ENCODE measurements around the gene FAM83B.
"Not testable (repeated sequence)": the region's sequence is repeated elsewhere in the genome, so short reads cannot be mapped to it uniquely, and the experiment has no call there.

FAM83B gene

GRCh38 chr6:54876871-54877270, 30.3 kb downstream of the FAM83B start:
- H3K27ac ChIP-seq = no peak overlapping the region
- no peaks in the 10 kb centered on the region for H3K4me1 ChIP-seq
- H3K9ac ChIP-seq = no peak overlapping the region
- no peaks in the 10 kb centered on the region for H3K9me3 ChIP-seq
- no peak for TF ChIP-seq Cebpa-rat (IDR thresholded peaks at IDR 0.05)
- H4K20me1 ChIP-seq = no peaks in the 10 kb centered on the region
- no peaks in the 10 kb centered on the region for H3K36me3 ChIP-seq
- H3K27me3 ChIP-seq = no peaks in the 10 kb centered on the region
- no peak overlapping the region for H3K4me2 ChIP-seq
- no peak overlapping the region for H3K4me3 ChIP-seq

DNA sequence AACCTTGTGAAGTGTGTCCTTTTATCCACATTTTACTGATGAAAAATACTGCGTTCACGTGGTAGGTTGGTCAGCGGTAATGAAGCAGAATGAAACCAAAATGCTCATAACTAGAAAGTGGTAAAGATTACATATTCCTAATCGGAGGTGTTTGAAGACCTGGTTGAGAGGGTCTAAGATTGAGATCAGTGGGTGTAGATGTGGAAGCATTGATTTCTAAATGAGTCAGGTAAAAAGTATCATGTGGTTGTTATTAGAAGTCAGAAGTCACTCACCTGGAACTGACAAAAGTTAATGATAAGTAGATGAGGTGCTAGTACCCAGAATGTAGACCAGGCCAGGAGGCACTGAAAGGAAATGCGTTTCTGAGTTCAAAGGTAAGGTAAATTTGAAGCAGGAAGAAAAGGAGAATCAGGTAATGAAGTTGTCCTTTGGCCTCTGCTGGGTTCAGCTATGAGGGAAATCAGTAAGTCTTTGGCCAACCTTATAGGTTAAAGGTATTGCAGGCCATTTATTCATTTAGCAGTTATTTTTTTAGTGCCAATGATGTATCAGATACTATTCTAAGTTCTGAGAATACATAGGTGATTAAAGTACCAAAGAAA, 31.2 kb downstream of the FAM83B start:
- no peak overlapping the region for H3K9ac ChIP-seq

GRCh38 chr6:54878718-54879117, 32.1 kb downstream of the FAM83B start:
- no peaks in the 10 kb centered on the region for H3K4me1 ChIP-seq
- TF ChIP-seq Cebpa-rat (IDR thresholded peaks at IDR 0.05) = no peak

More for the DNA sequence above, 31.2 kb downstream of the FAM83B start:
- Histone ChIP-seq H3K9me3 (no peaks in the 10 kb centered on the region), H3K27ac (no peak overlapping the region), H4K20me1 (no peaks in the 10 kb centered on the region), H3K27me3 (no peaks in the 10 kb centered on the region), H3K4me3 (no peak overlapping the region), H3K4me2 (no peak overlapping the region), H3K36me3 (no peaks in the 10 kb centered on the region), H3K4me1 (no peaks in the 10 kb centered on the region)
- TF ChIP-seq Cebpa-rat (IDR thresholded peaks at IDR 0.05) = no peak

DNA sequence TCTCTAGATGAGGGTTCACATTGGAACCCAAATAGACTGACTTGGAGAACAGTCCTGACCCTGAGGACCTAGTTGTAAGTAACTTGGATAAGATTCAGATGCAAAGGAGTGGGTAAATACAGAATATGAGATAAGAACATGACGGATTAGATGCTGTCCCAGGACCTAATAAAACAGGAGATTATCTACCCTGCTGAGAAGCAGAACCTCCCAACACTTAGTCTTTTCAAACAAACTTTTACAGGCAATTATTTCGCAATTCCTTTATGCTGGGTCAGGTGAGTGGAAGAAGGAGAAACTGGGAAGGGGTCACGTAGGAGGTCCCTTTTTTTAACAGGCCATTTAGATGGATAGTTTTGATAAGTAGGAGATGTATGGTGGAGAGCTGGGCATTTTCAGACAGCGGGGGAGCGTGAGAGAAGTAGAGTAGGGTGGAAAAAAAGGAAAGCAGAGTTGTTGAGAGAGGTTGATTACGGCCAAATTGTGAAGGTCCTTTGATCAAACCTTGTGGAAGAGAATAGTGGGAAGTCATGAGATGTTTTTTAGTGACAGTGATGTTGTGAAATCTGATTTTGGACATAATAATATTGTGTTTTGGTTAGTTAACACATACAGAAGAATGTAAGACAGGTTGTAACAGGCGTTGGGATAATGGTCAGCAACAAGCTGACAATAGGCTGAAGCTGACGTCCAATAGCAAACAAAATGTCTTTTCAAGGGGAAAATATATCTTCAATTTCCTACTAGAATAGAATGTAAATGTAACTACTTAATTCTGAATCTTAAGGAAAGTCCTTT, 32.8 kb downstream of the FAM83B start:
- Histone ChIP-seq H3K9me3 (no peaks in the 10 kb centered on the region), H3K4me3 (no peak overlapping the region), H3K4me1 (no peaks in the 10 kb centered on the region), H3K36me3 (no peaks in the 10 kb centered on the region), H3K9ac (no peak overlapping the region), H4K20me1 (no peaks in the 10 kb centered on the region), H3K4me2 (no peak overlapping the region), H3K27ac (no peak overlapping the region), H3K27me3 (no peaks in the 10 kb centered on the region)
- TF ChIP-seq Cebpa-rat (IDR thresholded peaks at IDR 0.05) = peak; percentile 67

More at GRCh38 chr6:54878718-54879117, 32.1 kb downstream of the FAM83B start:
- H3K4me3 ChIP-seq = no peak overlapping the region
- no peaks in the 10 kb centered on the region for H3K27me3 ChIP-seq
- H3K36me3 ChIP-seq = no peaks in the 10 kb centered on the region
- no peak overlapping the region for H3K4me2 ChIP-seq
- H3K9me3 ChIP-seq = no peaks in the 10 kb centered on the region
- H3K27ac ChIP-seq = no peak overlapping the region
- H4K20me1 ChIP-seq = no peaks in the 10 kb centered on the region
- H3K9ac ChIP-seq = no peak overlapping the region

DNA sequence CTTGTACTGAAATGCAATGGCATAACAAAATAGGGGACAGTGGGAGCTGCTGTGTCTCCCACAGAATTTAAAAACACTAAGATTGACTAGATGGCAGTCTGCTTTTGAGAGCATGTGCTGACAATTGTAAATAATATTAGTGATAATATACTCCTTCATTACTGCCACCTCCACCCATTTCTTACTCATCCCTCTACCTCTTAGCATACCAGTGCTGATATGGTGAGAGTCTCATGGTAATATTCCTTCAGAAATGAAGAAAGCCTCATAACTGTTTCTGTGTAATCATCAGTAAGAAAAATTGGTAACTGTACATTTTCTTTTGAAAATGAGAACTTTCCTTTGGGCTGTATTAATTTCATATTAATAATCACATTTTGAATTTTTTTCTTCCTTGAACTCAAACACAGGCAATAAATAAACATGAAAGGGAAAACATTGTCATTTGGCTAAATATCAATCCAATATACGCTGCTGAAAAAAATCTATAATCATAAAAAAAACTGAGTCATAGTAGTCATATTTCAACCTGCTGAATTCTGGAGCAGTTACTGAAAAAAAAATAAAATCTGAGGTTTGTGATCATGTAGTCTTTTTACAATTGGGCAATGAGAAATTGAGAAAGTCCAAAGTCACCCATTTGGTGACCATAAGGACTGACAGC, 34.6 kb downstream of the FAM83B start:
- Histone ChIP-seq H3K4me3 (no peak overlapping the region), H3K4me1 (no peaks in the 10 kb centered on the region), H3K27me3 (no peaks in the 10 kb centered on the region), H3K9me3 (no peaks in the 10 kb centered on the region), H3K36me3 (no peaks in the 10 kb centered on the region), H3K27ac (no peak overlapping the region), H4K20me1 (no peaks in the 10 kb centered on the region), H3K9ac (no peak overlapping the region), H3K4me2 (no peak overlapping the region)
- no peak for TF ChIP-seq Cebpa-rat (IDR thresholded peaks at IDR 0.05)

DNA sequence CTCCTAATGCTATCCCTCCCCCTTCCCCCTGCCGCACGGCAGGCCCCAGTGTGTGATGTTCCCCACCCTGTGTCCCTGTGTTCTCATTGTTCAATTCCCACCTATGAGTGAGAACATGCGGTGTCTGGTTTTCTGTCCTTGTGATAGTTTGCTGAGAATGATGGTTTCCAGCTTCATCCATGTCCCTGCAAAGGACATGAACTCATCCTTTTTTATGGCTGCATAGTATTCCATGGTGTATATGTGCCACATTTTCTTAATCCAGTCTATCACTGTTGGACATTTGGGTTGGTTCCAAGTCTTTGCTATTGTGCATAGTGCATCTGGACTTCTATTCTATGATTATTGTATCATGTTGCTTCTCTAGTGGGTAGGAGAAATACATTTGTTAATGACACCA, 35.3 kb downstream of the FAM83B start:
- H3K9ac ChIP-seq, H4K20me1 ChIP-seq, H3K27me3 ChIP-seq, H3K36me3 ChIP-seq, H3K27ac ChIP-seq, H3K4me2 ChIP-seq, H3K4me3 ChIP-seq, H3K4me1 ChIP-seq, H3K9me3 ChIP-seq: not testable (repeated sequence)

DNA sequence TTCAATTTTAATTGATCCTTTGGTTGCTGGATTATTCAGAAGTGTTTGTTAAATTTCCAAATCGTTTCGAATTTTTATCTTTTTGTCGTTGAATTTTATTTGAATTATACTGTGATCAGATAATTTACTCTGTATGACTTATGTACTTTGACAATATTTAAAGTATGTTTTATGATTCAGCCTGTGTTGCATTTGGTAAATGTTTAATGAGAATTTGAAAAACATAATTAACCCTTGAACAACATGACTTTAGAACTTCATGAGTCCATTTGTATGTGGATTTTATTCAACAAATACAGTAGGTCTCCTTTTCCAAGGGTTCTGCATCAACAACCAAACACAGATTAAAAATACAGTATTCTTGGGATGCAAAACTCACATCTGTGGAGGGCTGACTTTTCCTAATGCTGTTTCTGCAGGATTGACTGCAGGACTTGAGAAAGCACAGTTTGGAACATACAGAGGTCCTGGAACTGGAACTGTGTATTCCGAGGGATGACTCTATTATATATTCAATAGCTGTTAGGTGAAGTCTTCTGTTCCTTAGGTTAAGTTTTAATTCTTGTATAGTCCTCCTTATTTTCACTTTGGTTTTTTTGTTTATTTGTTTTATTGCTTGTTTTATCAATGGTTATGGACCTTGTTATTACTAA, 40.5 kb downstream of the FAM83B start:
- H3K9ac ChIP-seq = no peak overlapping the region
- H3K27me3 ChIP-seq = no peaks in the 10 kb centered on the region
- no peaks in the 10 kb centered on the region for H3K36me3 ChIP-seq
- H3K4me3 ChIP-seq = no peak overlapping the region
- no peak for TF ChIP-seq Cebpa-rat (IDR thresholded peaks at IDR 0.05)
- no peaks in the 10 kb centered on the region for H3K9me3 ChIP-seq
- no peak overlapping the region for H3K4me2 ChIP-seq
- no peak overlapping the region for H3K27ac ChIP-seq
- H4K20me1 ChIP-seq = no peaks in the 10 kb centered on the region
- H3K4me1 ChIP-seq = no peaks in the 10 kb centered on the region

DNA sequence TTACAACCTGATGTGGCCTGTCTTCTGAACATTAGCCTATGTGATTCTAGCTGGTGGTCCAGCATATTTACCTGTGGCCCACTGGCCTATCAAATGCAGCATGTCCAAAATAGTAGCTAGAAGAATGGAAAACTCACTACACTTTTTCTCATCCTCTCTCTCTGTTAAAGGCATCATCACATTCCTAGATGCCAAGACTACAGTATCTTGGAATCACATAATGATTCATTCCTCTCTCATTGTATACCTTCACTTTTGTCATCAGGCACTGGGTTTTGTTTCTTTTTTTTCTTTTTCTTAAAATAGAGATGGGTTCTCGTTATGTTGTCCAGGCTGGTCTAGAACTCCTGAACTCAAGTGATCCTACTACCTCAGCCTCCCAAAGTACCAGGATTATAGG, 45.0 kb downstream of the FAM83B start:
- no peaks in the 10 kb centered on the region for H3K36me3 ChIP-seq
- no peak for TF ChIP-seq Cebpa-rat (IDR thresholded peaks at IDR 0.05)
- no peaks in the 10 kb centered on the region for H3K27me3 ChIP-seq
- H3K4me1 ChIP-seq = no peaks in the 10 kb centered on the region
- no peak overlapping the region for H3K4me2 ChIP-seq
- H3K4me3 ChIP-seq = no peak overlapping the region
- no peak overlapping the region for H3K27ac ChIP-seq
- H4K20me1 ChIP-seq = no peaks in the 10 kb centered on the region
- H3K9me3 ChIP-seq = no peaks in the 10 kb centered on the region
- no peak overlapping the region for H3K9ac ChIP-seq

- Histone ChIP-seq H3K4me3 (no peak overlapping the region), H3K36me3 (no peaks in the 10 kb centered on the region), H3K9me3 (no peaks in the 10 kb centered on the region), H3K27ac (no peak overlapping the region), H3K4me2 (no peak overlapping the region), H4K20me1 (no peaks in the 10 kb centered on the region), H3K27me3 (no peaks in the 10 kb centered on the region), H3K9ac (no peak overlapping the region), H3K4me1 (no peaks in the 10 kb centered on the region)
- no peak for TF ChIP-seq Cebpa-rat (IDR thresholded peaks at IDR 0.05)
Measured at GRCh38 chr6:54892831-54893230, 46.3 kb downstream of the FAM83B start.

- TF ChIP-seq Cebpa-rat (IDR thresholded peaks at IDR 0.05) = no peak
- Histone ChIP-seq H3K36me3 (no peaks in the 10 kb centered on the region), H3K9me3 (no peaks in the 10 kb centered on the region), H4K20me1 (no peaks in the 10 kb centered on the region), H3K4me1 (no peaks in the 10 kb centered on the region), H3K27me3 (no peaks in the 10 kb centered on the region), H3K27ac (no peak overlapping the region), H3K4me3 (no peak overlapping the region), H3K9ac (no peak overlapping the region), H3K4me2 (no peak overlapping the region)
Measured at GRCh38 chr6:54893818-54894217, 47.2 kb downstream of the FAM83B start.
